HG02852 (cell line): ENCODE results near the gene UTRN.
A peak's percentile ranks its signal among the peaks of the same experiment; 100 is the strongest.

ENCODE experiments used
- ATAC-seq: cut with Tn5 transposase; IDR thresholded peaks from one replicate; pipeline ENCODE4 v1.9.1; 2021; ENCODE audit warnings: mild to moderate bottlenecking, moderate library complexity; ENCODE audit not compliant: unreplicated experiment

The UTRN gene

DNA sequence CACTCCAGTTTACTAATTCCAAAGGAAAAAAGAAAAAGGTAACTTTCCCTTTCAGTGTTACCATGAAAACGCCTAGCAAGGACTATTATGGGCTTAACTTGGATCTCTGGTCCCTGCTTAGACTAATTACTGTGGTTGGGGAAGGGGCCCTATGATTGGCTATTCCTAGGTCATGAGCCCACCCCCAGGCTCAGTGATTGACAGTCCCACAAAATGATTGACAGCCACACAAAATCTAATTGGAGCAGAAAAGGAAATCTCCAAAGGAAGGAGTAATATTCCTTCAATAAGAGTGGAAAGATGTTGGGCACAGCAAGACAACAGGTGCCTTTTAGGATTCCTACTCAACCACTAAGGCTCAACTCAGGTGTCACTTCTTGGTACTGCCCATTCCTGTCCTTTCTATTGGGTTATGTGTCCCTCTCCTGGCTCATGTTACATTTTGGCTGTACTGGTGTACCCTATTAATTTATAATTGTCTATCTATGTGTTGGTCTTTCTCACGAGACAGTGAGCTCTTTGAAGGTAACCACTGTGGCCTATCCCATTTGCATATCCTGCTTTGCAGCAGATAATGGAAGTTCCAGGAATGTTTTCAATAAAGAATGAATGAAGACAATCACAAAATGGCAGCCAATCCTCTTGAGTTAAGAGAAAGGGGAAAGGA, 5.5 kb upstream of the UTRN start:
- ATAC-seq: no peak

DNA sequence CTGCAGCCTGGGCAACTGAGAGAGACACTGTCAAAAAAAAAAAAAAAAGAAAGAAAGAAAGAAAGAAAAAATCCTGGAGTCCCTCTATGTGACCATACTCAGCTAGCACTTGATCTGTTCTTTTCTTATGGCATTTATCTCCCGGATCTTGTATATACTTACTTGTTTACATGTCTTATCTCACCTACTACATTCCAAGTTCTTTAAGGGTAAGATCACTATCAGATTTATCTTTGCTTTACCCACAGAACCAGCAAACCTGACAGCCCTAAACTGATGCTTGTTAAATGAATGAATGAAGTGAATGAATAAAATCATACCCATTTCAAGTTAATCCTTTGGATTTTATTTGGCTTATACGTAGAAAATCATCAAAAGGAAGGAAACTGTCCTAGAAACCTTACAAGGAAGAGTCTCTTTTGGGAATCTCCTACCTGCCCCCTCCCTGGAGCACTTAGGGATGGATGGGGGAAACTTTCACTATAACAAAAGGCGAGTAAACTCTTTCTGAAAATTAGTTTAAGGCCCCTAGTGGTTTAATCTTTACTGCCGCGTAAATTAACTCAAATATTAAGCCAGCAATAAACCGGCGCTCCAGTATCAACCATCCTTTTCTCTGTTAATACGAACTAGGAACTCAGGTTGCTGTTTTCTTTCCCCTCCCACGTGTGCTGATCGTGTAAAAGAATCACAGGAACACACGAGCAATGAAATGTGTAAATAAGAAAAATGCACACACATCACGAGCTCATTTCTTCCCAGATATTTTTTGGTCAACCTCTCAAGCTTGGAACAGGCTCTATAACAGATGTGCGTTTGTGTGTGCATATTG, 1.3 kb upstream of the UTRN start:
- ATAC-seq: no peak

DNA sequence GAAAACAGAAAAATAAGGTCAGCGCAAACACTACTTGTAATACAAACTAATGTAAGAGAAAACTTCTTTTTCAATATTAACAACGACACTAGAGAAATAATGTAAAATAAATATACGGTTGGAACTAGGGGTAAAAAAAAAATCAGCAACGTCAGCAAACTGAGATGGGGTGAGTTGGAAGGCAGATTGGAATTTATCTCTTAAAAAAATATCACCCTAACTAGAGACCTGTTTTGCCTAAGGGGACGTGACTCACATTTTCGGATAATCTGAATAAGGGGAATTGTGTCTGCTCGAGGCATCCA, 705 bp upstream of the UTRN start:
- ATAC-seq: no peak

DNA sequence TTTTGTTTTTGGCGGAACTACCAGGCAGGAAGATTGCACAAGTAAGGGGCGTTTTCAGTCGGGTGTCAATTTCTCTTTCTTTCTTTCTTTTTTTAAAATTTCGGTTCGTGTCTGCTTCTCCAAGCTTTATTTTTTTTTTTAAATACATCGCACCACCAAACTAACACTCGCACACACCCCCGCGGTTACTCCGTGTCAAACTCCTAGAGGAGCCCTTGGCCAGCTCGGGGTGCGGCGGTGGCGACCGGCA, 338 bp downstream of the UTRN start:
- ATAC-seq: peak; percentile 24

DNA sequence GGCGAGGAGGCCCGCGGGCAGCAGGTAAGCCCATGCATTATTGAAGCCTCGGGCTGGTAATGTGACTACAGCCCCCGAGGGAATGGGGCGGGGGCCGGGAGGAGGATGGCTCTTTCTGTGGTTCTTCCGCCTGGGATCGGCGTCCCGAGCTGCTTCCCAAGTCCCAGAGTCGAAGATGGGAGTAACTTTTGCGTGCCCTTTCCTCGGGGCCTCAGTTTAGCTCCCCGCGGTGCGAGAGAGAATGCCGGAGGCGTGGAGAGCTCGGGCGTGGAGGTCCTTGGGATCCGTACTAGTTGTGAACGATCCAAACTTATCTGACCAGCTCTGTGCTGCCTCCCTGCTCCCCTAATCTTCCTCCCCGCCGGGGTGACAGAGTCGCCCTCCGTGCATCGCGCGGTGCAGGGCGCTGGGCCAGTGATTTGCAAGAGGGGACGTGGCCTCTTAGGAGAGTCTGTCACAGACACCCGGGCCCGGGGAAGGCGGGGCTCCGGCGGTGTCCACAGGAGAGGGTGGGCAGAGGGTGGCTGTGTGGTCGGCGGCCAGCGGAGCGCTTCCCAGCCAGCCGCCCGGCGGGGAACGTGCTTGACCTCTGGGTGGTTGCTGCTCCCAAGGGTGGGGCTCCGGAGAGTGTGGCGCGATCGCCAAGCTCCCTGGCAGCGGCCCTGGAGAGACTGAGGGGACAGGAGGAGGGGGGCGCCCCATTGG, 815 bp downstream of the UTRN start:
- ATAC-seq: peak; percentile 41

DNA sequence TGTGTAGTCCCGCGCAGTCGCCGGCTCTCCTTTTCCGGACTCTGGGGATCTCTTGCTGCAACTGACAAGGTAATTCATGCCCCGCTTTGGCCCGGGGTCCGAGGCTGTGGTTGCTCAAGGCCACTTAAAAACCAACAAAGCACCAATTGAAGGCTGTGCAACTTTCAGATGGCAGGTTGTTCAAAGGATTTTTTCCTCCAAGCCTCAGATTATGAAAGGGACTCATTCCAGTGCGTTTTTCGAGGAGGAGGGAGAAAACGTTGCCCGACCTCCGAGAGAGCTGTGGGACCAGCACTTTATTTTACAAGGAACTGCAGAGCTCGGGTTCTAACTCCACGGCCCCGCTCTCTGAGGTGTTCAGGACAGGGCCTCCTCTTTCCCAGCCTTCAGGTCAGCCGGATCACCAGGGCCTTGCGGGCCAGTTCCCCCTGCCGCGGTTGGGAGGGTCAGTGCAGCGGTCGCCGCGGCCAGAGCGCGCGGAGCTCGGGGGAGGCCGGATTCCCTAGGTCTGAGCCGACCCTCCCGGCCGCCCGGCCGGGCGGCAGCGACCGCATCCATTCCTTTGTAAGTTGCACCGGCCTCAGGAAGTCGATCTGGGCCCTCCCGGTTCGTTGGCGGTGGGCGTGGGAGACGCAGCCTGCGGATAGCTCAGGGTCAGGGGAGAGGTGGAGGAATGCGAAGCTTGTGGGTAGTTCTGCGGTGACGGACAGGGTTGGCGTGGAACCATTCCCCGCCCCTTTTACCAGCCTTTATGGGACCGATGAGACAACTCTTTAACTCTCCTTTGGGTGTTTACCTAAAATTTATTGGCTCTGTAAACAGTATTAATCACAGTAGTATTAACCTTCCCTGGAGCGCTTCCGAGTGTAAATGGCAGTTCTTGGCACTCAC, 1.6 kb downstream of the UTRN start:
- no peak for ATAC-seq

DNA sequence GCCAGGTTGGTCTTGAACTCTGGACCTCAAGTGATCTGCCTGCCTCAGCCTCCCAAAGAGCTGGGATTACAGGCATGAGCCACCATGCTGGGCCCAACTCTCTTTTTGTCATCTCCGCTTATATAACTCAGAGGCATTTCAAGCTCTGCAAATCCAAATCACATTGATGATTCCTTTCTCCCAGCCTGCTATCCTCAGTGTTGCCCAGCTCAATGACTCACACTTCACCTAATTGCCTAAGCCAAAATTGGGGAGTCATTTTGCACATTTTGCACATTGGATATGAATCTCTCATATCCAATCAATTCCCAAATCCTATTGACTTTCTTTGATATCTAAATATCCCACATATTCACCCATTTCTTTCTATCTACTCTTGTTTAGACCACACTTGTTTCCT, 3.9 kb downstream of the UTRN start:
- no peak for ATAC-seq

DNA sequence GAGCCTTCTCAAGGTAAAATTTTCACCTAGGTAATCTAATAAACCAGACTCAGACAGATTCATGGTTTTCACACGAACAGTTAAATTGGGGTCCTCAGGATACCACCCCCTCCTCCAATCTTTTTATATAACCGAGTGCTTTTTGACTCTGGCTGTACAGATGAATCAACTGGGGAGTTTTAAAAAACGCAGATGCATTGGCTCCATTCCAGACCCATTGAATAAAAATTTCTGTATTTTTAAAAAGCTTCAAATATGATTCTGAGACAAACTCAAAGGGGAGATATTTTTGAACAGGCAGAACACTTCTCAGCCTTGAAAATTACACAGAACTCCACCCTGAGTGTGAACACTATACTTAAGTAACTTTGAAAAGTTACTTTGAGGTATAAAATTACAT, 7.2 kb downstream of the UTRN start:
- no peak for ATAC-seq

DNA sequence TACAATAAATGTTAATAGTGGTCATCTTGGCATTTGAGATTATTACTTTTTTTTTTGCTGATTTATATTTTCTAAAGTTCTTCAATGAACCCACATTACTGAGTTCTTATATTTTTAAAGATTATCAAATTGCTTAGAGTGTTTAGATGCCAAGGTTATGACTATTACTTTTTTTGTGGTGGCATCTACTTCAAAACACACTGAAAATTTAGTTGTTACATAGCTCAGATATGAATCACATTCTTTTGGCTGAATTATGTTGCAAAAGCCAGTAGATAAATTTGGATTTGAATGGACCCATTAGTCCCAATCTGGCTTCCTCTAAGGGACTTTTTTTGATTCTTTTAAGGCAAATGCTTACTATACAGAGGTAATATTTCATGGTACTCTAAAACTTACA, 8.9 kb downstream of the UTRN start:
- no peak for ATAC-seq

DNA sequence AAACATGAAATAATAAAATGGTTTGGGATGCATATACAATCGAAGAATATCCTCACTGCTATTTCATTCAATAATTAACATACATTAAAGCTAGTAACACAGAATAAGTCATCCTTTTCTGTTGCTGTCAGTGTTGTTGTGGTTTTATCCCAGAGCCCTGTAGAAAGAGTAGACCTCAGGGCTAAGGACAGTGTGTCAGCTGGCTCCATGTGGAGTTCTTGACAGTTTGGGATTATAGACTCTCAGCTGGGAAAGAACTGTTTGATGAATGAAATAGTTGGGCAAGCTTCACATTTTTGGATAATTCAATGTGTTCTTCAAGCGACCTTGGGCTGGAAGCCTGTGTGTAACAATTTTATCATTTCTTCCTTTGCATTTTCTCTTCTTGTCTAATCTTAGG, 10.1 kb downstream of the UTRN start:
- no peak for ATAC-seq

DNA sequence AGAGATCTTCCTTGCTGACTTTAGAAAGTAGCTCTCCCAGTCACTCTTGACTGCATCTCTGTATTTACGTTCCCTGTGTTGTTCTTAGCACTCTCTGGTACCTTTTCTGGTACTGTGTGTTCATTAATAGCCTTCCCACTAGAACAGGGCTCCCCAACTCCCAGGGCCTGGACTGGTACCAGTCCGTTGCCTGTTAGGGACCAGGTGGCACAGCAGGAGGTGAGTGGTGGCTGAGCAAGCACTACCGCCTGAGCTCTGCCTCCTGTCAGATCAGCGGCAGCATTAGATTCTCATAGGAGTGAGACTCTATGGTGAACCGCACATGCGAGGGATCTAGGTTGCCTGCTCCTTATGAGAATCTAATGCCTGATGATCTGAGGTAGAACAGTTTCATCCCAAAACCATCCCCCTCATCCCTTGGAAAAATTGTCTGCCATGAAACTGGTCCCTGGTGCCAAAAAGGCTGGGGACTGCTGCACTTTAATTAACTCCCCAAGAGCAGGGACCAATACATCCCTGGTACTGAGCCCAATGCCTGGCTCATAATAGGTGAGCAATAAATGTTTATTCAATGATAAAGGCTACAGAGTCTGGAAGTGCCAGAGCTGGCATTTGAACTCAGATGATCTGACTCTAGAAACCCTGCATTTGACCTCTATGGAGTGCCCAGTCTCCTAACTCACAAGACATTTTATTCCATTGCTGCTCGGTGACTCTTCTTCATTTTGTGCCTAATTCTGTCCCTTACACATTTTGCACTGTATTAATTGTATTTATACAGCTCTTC, 11.0 kb downstream of the UTRN start:
- no peak for ATAC-seq

DNA sequence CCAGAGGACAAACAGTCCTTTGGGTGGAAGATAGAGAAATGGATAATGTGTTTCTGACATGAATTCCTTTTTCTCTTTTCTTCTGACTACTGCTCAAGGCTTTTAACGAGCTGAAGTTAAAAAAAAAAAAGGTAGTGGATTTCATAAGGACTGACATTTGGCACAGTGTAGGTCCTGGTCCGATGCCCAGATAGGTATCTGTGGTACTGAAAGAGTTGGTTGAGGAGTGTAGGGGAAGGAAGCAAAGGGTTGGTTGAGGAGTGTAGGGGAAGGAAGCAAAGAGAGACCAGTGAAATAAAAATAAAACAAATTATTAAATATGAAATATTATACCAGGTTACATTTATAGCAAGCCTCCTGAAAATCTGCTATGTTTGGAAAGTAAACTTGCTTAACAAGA, 11.8 kb downstream of the UTRN start:
- no peak for ATAC-seq

DNA sequence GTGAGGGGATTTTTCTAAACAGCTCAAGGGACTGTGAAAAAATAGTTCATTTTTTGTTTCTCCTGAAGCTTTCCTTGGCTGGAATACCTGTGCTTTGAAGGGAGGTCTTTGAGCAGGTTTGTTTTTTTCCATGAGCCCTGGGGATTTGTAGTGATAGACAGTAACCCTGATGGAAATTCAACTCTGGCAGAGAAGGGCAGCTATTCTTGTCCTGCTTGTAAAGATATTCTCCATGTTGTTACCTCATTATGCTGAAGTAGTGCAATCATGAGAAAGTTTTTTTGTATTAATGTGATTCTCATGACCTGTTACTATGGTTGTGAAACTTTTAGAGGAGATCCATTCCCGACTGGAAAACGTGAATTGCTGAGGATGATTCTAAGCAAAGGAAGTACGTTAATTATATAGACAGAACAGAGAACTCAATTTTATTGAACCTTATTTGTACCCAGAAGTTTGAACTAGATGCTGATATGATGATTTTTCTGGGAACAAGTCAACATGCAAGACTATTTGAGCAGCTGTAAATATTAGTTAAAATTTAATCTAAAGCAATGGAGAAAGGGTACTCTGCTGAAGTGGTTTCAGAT, 12.5 kb downstream of the UTRN start:
- ATAC-seq: no peak

DNA sequence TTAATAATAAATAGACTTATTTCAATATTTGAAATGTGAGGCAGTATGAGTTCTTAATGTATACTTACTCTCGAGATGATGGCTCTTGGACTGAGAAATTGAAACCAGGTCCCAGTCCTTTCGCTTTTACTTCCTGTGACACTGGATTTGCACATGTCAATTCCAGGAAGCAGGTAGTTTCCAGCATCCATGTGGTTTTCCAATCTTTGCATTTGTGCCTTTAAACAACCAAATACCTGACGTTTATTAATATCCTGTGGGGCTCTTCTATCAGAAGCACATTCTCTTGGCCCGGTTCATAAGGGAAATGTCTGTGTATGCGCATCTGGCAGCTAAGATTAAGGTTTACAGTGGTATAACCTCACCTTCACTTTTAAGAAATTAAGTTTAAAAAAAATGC, 13.1 kb downstream of the UTRN start:
- no peak for ATAC-seq

DNA sequence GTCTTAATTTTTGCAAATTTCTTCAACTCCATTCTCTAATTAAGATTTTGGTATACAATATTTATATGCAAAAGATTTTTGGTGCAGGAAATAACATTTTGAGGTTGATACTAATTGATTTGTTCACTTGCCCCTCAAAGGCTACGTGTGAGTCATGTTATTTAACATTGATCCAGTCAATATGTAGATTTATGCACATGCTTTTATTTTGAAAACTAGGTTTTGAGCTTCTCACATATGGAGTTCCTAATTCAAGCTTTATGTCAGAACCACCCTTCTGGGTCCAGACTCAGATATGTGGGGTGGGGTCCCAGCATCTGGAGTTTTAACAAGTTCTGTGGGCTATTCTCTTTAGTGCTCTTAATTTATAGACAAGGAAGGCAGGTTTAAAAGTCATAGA, 13.8 kb downstream of the UTRN start:
- ATAC-seq: no peak

DNA sequence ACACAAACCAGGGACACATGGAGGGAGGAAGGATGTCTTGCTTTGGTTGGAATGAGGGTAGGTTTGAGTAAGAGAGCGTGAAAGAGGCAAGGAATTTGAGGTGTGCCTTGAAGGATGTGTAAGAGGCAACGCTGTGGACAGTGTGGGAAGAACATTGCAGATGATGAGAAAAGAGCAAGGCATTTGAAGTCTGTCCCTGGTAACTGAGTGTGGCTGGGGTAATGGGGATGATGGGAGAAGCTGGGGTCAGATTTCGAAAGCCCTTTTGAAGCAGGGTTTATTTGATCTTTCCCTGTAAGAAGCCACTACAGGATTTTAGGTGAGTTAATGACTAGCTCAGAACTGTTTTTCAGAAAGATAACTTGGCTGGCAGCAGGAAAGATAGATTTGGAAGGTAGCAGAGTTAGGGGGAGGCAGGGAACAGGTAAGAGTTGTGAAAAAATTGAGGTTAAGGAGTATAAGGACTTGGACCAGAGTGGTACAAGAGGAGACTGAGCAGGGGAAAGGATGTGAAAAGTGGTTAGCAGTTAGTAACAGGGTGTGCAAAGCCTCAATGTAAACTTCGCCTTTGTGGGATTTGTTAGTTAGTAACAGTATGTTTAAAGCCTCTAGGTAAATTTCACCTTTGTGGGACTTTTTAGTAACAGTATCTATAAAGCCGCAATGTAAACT, 17.7 kb downstream of the UTRN start:
- no peak for ATAC-seq

DNA sequence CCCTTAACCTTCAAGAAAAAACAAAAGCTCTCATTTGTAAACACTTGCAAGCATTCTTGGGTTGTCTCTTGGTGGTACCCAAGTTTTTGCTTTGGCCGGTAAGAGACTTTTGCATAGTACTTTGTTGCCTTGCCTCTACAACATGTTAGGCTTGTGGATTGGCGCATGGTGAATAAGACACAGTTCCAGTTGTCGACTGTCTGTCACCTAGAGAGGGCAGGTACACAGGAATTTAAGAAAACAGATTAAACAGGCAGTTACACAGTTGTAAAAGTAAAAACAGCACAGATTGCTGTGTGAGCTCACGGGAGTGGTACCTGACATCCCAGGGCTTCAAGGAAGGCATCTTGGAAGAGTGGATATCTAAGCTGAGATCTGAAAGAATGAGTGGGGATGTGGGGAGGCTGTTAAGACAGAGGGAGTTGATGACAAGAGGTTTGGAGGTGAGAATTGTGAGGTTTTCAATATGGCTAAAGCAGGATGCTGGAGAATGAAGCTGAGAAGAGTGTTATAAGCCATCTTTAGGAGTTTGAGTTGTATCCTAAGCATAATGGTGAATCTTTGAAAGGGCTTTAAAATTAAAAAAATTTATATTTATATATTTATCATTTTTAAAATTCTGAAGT, 19.2 kb downstream of the UTRN start:
- no peak for ATAC-seq

DNA sequence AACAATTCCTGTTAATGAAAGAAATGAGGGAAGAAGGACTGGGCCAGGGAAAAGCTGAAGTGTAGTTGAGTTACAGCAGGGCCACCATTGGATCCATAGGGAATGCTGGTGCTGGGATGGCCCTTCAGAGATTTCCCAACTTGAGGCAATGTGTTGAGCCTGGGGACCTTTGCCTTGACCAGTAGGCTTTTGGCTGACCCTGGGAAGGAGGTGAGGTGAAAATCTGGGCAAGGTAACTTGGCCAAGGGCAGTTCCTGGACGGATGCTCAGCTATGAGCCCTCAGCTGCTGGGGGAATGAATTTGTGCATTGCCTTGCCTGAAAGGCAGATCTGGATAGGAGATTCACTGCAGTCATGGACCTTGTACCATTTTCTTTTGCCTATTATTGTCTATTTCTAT, 20.4 kb downstream of the UTRN start:
- ATAC-seq: peak; percentile 29

DNA sequence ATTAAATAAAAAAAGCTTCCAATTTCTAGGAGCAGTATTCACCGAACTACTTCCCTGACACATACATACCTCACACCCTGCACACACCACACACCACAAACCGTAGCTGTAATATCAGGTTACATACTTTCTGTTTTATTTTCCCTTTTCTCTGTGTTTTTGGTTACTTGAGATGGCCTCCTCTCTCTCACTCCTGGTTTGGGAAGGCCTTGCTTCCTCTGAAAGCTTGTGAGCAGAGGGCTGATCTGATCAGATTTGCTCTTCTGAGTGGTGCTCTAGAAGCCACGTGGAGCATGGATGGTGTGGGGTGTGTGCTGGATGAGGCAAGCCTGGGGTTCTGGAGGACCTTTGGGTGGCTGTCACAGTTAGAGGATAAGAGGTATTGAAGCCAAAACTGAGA, 20.9 kb downstream of the UTRN start:
- peak; percentile 94 for ATAC-seq
